Measurements from ENCODE around the gene KCND1.

Gene KCND1

GRCh38 chrX:48948589-48948988 is 23.1 kb downstream of the KCND1 start:
- TF ChIP-seq TCF12 (IDR thresholded peaks at IDR 0.05; ENCODE audit: low read depth) = no peak
- no peak for TF ChIP-seq CEBPB (IDR thresholded peaks at IDR 0.05)
- no peak for TF ChIP-seq EP300 (IDR thresholded peaks at IDR 0.05; ENCODE audit: borderline replicate concordance)
- no peak for TF ChIP-seq NFIC (IDR thresholded peaks at IDR 0.05)
- TF ChIP-seq RAD21 (IDR thresholded peaks at IDR 0.05; ENCODE audit: low read depth) = no peak
- no peak for TF ChIP-seq TAF1 (IDR thresholded peaks at IDR 0.05; ENCODE audit: low read depth)
- no peak for TF ChIP-seq USF1 (IDR thresholded peaks at IDR 0.05)
- no peak for TF ChIP-seq CREB1 (IDR thresholded peaks at IDR 0.05; ENCODE audit: low read depth)
- TF ChIP-seq REST (IDR thresholded peaks at IDR 0.05; ENCODE audit: low read depth) = no peak
- TF ChIP-seq ZBTB7A (IDR thresholded peaks at IDR 0.05; ENCODE audit: low read depth) = no peak
- no peak for TF ChIP-seq MAX (IDR thresholded peaks at IDR 0.05)
- TF ChIP-seq EGR1 (IDR thresholded peaks at IDR 0.05) = no peak

- no peak for TF ChIP-seq NFIC (IDR thresholded peaks at IDR 0.05)
- TF ChIP-seq EGR1 (IDR thresholded peaks at IDR 0.05) = no peak
- peak; percentile 49; the same call in 1 of the 2 replicates for TF ChIP-seq RAD21 (IDR thresholded peaks at IDR 0.05; ENCODE audit: low read depth)
- no peak for TF ChIP-seq CREB1 (IDR thresholded peaks at IDR 0.05; ENCODE audit: low read depth)
Measured at GRCh38 chrX:48945517-48946348, 25.9 kb downstream of the KCND1 start.

GRCh38 chrX:48942895-48943294 is 28.7 kb downstream of the KCND1 start:
- TF ChIP-seq FOXM1 (IDR thresholded peaks at IDR 0.05; ENCODE audit: borderline replicate concordance, low read depth) (no peak), TEAD4 (IDR thresholded peaks at IDR 0.05) (no peak), EP300 (IDR thresholded peaks at IDR 0.05; ENCODE audit: borderline replicate concordance) (no peak), YY1 (IDR thresholded peaks at IDR 0.05; ENCODE audit: low read depth) (no peak), MAX (IDR thresholded peaks at IDR 0.05) (no peak), CEBPB (IDR thresholded peaks at IDR 0.05) (no peak), USF1 (IDR thresholded peaks at IDR 0.05) (no peak), EGR1 (IDR thresholded peaks at IDR 0.05) (no peak), RAD21 (IDR thresholded peaks at IDR 0.05; ENCODE audit: low read depth) (no peak), TCF12 (IDR thresholded peaks at IDR 0.05; ENCODE audit: low read depth) (no peak), CREB1 (IDR thresholded peaks at IDR 0.05; ENCODE audit: low read depth) (no peak), TAF1 (IDR thresholded peaks at IDR 0.05; ENCODE audit: low read depth) (no peak)

- no peak for TF ChIP-seq NFIC (IDR thresholded peaks at IDR 0.05)
- TF ChIP-seq CREB1 (IDR thresholded peaks at IDR 0.05; ENCODE audit: low read depth) = no peak
- TF ChIP-seq TCF12 (IDR thresholded peaks at IDR 0.05; ENCODE audit: low read depth) = no peak
- no peak for TF ChIP-seq MAX (IDR thresholded peaks at IDR 0.05)
- TF ChIP-seq TAF1 (IDR thresholded peaks at IDR 0.05; ENCODE audit: low read depth) = no peak
- no peak for TF ChIP-seq RAD21 (IDR thresholded peaks at IDR 0.05; ENCODE audit: low read depth)
- TF ChIP-seq ZBTB7A (IDR thresholded peaks at IDR 0.05; ENCODE audit: low read depth) = no peak
- no peak for TF ChIP-seq FOXM1 (IDR thresholded peaks at IDR 0.05; ENCODE audit: borderline replicate concordance, low read depth)
- TF ChIP-seq YY1 (IDR thresholded peaks at IDR 0.05; ENCODE audit: low read depth) = no peak
Measured at GRCh38 chrX:48940404-48940955, 31.2 kb downstream of the KCND1 start.

- TF ChIP-seq TAF1 (IDR thresholded peaks at IDR 0.05; ENCODE audit: low read depth) (no peak), TCF12 (IDR thresholded peaks at IDR 0.05; ENCODE audit: low read depth) (no peak), ZBTB7A (IDR thresholded peaks at IDR 0.05; ENCODE audit: low read depth) (no peak), NFIC (IDR thresholded peaks at IDR 0.05) (no peak), YY1 (IDR thresholded peaks at IDR 0.05; ENCODE audit: low read depth) (no peak), TEAD4 (IDR thresholded peaks at IDR 0.05) (no peak)
Measured at GRCh38 chrX:48939524-48940228, 32.0 kb downstream of the KCND1 start.

GRCh38 chrX:48938721-48939425 is 32.8 kb downstream of the KCND1 start:
- TF ChIP-seq MAX (IDR thresholded peaks at IDR 0.05) (no peak), TEAD4 (IDR thresholded peaks at IDR 0.05) (no peak), RAD21 (IDR thresholded peaks at IDR 0.05; ENCODE audit: low read depth) (no peak), YY1 (IDR thresholded peaks at IDR 0.05; ENCODE audit: low read depth) (no peak), REST (IDR thresholded peaks at IDR 0.05; ENCODE audit: low read depth) (no peak), CREB1 (IDR thresholded peaks at IDR 0.05; ENCODE audit: low read depth) (no peak)
